GM23338 (cell line): Measurements from ENCODE around the gene ATIC. TPM values are rescaled to one million over a fixed set of nuclear protein-coding genes. Genes with fewer than 3 reads are reported as not detected.

Experiments used
- ATAC-seq: fragments of 200-7000 bp; cut with Tn5 transposase; 3 replicates; pipeline ENCODE4 v1.9.1; 2020
- DNase-seq: peaks from one replicate; pipeline ENCODE4 v3.0.0-alpha.2; 2015; ENCODE audit warnings: low spot score
- H2AFZ ChIP-seq: fragments of 200-600 bp; sonication (generic); 2 replicates; pipeline ENCODE4 v1.8.0; 2016; ENCODE audit warnings: antibody characterized with exemption, mild to moderate bottlenecking, moderate library complexity
- H3F3A ChIP-seq: fragments of 200-600 bp; sonication (generic); replicated peaks from 2 replicates; pipeline ENCODE4 v1.8.0; 2017; ENCODE audit warnings: antibody characterized with exemption, mixed run types, low read depth
- H3K27ac ChIP-seq: fragments of 200-600 bp; sonication (generic); 2 replicates; pipeline ENCODE4 v1.6.1; 2016; ENCODE audit warnings: low read depth
- H3K27me3 ChIP-seq: fragments of 200-600 bp; sonication (generic); 2 replicates; pipeline ENCODE4 v1.8.0; 2016; ENCODE audit warnings: mild to moderate bottlenecking, mixed run types, moderate library complexity; ENCODE audit not compliant: insufficient read depth
- H3K36me3 ChIP-seq: fragments of 200-600 bp; sonication (generic); 2 replicates; pipeline ENCODE4 v1.8.0; 2016; ENCODE audit warnings: mild to moderate bottlenecking; ENCODE audit not compliant: insufficient read depth
- H3K4me1 ChIP-seq: fragments of 200-600 bp; sonication (generic); 2 replicates; pipeline ENCODE4 v1.8.0; 2016; ENCODE audit warnings: mild to moderate bottlenecking, moderate library complexity; ENCODE audit not compliant: insufficient read depth
- H3K4me2 ChIP-seq: fragments of 200-600 bp; sonication (generic); 2 replicates; pipeline ENCODE4 v1.7.1; 2017; ENCODE audit warnings: mixed run types
- H3K4me3 ChIP-seq: fragments of 200-600 bp; sonication (generic); 2 replicates; pipeline ENCODE4 v1.6.1; 2016; ENCODE audit warnings: mixed run types
- H3K79me2 ChIP-seq: fragments of 200-600 bp; sonication (generic); replicated peaks from 2 replicates; pipeline ENCODE4 v1.8.0; 2017; ENCODE audit warnings: mild to moderate bottlenecking; ENCODE audit not compliant: insufficient read depth
- H3K9me2 ChIP-seq: fragments of 200-600 bp; sonication (generic); 2 replicates; pipeline ENCODE4 v1.8.0; 2017; ENCODE audit not compliant: insufficient read depth
- H4K20me1 ChIP-seq: fragments of 200-600 bp; sonication (generic); replicated peaks from 2 replicates; pipeline ENCODE4 v1.8.0; 2017; ENCODE audit warnings: mild to moderate bottlenecking; ENCODE audit not compliant: insufficient read depth
- H3K27ac Mint-ChIP-seq: 2 replicates; pipeline ENCODE4 v1.8.0; 2020; ENCODE audit warnings: inconsistent platforms, mild to moderate bottlenecking, moderate library complexity, mixed read lengths
- H3K27me3 Mint-ChIP-seq: 3 replicates; pipeline ENCODE4 v1.8.0; 2022; ENCODE audit warnings: low read depth, mild to moderate bottlenecking, moderate library complexity, mixed read lengths, inconsistent platforms; ENCODE audit not compliant: insufficient read depth, poor library complexity
- H3K36me3 Mint-ChIP-seq: 3 replicates; pipeline ENCODE4 v1.8.0; 2021; ENCODE audit warnings: low read depth, mild to moderate bottlenecking, inconsistent platforms, moderate library complexity, mixed read lengths
- H3K4me1 Mint-ChIP-seq: 3 replicates; pipeline ENCODE4 v1.8.0; 2020; ENCODE audit warnings: mild to moderate bottlenecking, inconsistent platforms, mixed read lengths
- H3K4me3 Mint-ChIP-seq: 3 replicates; pipeline ENCODE4 v1.8.0; 2021; ENCODE audit warnings: moderate library complexity, mild to moderate bottlenecking, inconsistent platforms, mixed read lengths
- H3K9me3 Mint-ChIP-seq: 3 replicates; pipeline ENCODE4 v1.8.0; 2020; ENCODE audit warnings: moderate library complexity, mild to moderate bottlenecking, inconsistent platforms, mixed read lengths
- CREB1 ChIP-seq: fragments of 250-450 bp; sonication (Bioruptor Pico); IDR thresholded peaks from 2 replicates; pipeline ENCODE4 v1.5.0; 2020; ENCODE audit warnings: low read depth, mild to moderate bottlenecking, moderate library complexity
- ETS1 ChIP-seq: IDR thresholded peaks from 2 replicates; pipeline ENCODE4 v1.6.1; 2016; ENCODE audit warnings: antibody characterized with exemption
- EZH2 ChIP-seq: fragments of 200-600 bp; sonication (generic); IDR thresholded peaks from one replicate; pipeline ENCODE4 v1.8.0; 2017; ENCODE audit warnings: antibody characterized with exemption, mild to moderate bottlenecking, low read depth; ENCODE audit not compliant: unreplicated experiment
- EZH2phosphoT487 ChIP-seq: fragments of 200-600 bp; sonication (generic); IDR thresholded peaks from one replicate; pipeline ENCODE4 v1.8.1; 2018; ENCODE audit warnings: antibody characterized with exemption; ENCODE audit not compliant: unreplicated experiment
- JUNB ChIP-seq: IDR thresholded peaks from one replicate; pipeline ENCODE4 v1.6.1; 2016; ENCODE audit warnings: antibody characterized with exemption; ENCODE audit not compliant: unreplicated experiment
- NANOG ChIP-seq: IDR thresholded peaks from 2 replicates; pipeline ENCODE4 v1.6.1; 2016; ENCODE audit warnings: antibody characterized with exemption, borderline replicate concordance
- POLR2AphosphoS5 ChIP-seq: IDR thresholded peaks from 2 replicates; pipeline ENCODE4 v1.6.1; 2016; ENCODE audit warnings: antibody characterized with exemption, low read depth
- REST ChIP-seq: IDR thresholded peaks from one replicate; pipeline ENCODE4 v1.6.1; 2018; ENCODE audit warnings: antibody characterized with exemption; ENCODE audit not compliant: unreplicated experiment
- STAT1 ChIP-seq: IDR thresholded peaks from one replicate; pipeline ENCODE4 v1.6.1; 2016; ENCODE audit warnings: antibody characterized with exemption; ENCODE audit not compliant: unreplicated experiment
- ZNF114 ChIP-seq: fragments of 250-450 bp; sonication (Bioruptor Pico); IDR thresholded peaks from 2 replicates; pipeline ENCODE4 v1.5.0; 2020; ENCODE audit warnings: mild to moderate bottlenecking, moderate library complexity
- polyA plus RNA-seq: library from polyadenylated mRNA; unstranded; fragments of >200 nt; fragmentation: Nextera tagmentation; extraction: Ambion mirVana; gene quantifications from 2 replicates; pipeline ENCODE4 v1.2.1, GENCODE V29; 2016
- total RNA-seq: library from RNA; depleted of rRNA; stranded (reverse); fragments of >200 nt; shearing (Covaris generic); gene quantifications from 2 replicates; pipeline ENCODE4 v1.2.3, GENCODE V29; 2014

The ATIC gene
- total and polyA plus RNA-seq, 2 experiments from 2014 or later, result 118 to 185 TPM

DNA sequence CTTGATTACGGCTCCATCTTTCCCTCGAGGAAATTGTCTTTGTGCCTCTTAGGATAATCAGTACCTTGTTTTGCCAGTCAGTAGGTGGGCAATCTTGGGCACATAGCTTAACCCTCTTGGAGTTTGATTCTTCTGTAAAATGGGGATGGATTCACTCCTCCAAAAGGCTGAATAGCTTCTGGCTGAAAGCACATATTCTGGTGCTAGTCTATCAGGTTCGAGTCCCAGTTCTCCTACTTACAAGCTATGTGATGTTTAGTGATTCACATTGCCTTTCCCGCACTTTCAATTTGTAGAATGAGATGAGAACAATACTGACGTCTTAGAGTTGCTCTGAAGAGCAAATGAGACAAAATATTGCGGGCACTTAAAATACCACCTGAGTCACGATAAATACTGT is 43.9 kb downstream of the ATIC start (continued):
- TF ChIP-seq REST (no peak), NANOG (no peak), ETS1 (no peak), ZNF114 (CRISPR knock-in tag) (no peak), CREB1 (CRISPR knock-in tag) (no peak), JUNB (no peak), STAT1 (no peak), POLR2AphosphoS5 (no peak), EZH2 (no peak), EZH2phosphoT487 (no peak)

DNA sequence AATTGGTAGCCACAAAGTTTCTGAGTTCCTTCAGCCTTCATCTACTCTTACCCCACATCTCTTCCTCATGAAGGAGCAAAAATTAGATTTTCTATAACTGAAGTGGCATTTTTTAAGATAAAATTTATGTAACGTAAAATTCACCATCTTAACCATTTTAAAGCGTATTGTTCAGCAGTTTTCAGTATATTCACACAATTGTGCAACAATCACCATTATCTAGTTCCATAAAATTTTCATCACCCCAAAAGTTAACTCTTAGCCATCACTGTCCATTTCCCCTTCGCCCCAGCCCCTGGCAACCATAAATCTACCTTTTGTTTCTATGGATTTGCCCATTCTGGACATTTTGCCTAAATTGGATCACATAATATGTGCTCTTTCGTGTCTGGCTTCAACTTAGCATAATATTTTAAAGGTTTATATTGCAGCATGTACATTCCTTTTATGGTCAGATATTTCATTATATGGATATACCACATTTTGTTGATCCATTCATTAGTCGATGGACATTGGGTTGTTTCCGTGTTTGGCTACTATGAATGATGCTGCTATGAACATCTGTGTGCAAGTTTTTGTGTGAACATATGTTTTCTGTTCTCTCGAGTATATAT is 44.6 kb downstream of the ATIC start:
- no peak for ATAC-seq

More for the DNA sequence above, 44.6 kb downstream of the ATIC start:
- Mint-ChIP-seq H3K4me1 (peaks cover 13% of the 10 kb centered on the region), H3K36me3 (peaks cover 18% of the 10 kb centered on the region; the same call in 2 of the 3 replicates), H3K4me3 (no peak overlapping the region), H3K9me3 (no peaks in the 10 kb centered on the region), H3K27ac (no peak overlapping the region), H3K27me3 (no peaks in the 10 kb centered on the region)
- Histone ChIP-seq H3K36me3 (peaks cover 11% of the 10 kb centered on the region; the same call in 1 of the 2 replicates), H3K4me2 (no peak overlapping the region), H3F3A (0 out of 2 replicates have a peak, but pooled peaks cover 5% of the 10 kb centered on the region), H3K27ac (no peak overlapping the region), H3K9me2 (no peaks in the 10 kb centered on the region), H3K79me2 (no peaks in the 10 kb centered on the region), H3K4me1 (no peaks in the 10 kb centered on the region), H3K27me3 (no peaks in the 10 kb centered on the region), H3K4me3 (no peak overlapping the region), H4K20me1 (no peaks in the 10 kb centered on the region; the same call in none of the 2 replicates), H2AFZ (no peak overlapping the region)
- TF ChIP-seq POLR2AphosphoS5 (no peak), JUNB (no peak)
- no peak for DNase-seq
